ENCODE results near the gene MYOCOS. TPM values are rescaled to one million over a fixed set of nuclear protein-coding genes. Genes with fewer than 3 reads are reported as not detected.

The MYOCOS gene
- total RNA-seq, 2 experiments from 2014 or later: not detected

GRCh38 chr1:171616586-171616985 lies 5.5 kb upstream of the MYOCOS start:
- POLR2A ChIA-PET: no interaction called here
- CTCF ChIA-PET: interaction anchor here (1.2 kb wide), 1 partner anchor 28 kb away, joined by 3 read pairs; no protein-coding TSS in a partner anchor

- CTCF ChIA-PET: interaction anchor here (0.6 kb wide), 1 partner anchor 19 kb away, joined by 3 read pairs; no protein-coding TSS in a partner anchor
- POLR2A ChIA-PET: no interaction called here
Measured at GRCh38 chr1:171623651-171624331, 1.7 kb downstream of the MYOCOS start.

GRCh38 chr1:171625225-171625624 lies 3.2 kb downstream of the MYOCOS start:
- CTCF ChIA-PET: no interaction called here
- POLR2A ChIA-PET: no interaction called here

GRCh38 chr1:171627020-171627419 lies 5.0 kb downstream of the MYOCOS start:
- CTCF ChIA-PET: interaction anchor here (2.3 kb wide), 1 partner anchor 18 kb away, joined by 6 read pairs; no protein-coding TSS in a partner anchor
- POLR2A ChIA-PET: no interaction called here

GRCh38 chr1:171628225-171628624 lies 6.2 kb downstream of the MYOCOS start:
- CTCF ChIA-PET: no interaction called here
- POLR2A ChIA-PET: no interaction called here

- ChIA-PET CTCF (no interaction called here), POLR2A (no interaction called here)
Measured at GRCh38 chr1:171635661-171636060, 13.6 kb downstream of the MYOCOS start.

GRCh38 chr1:171636141-171636540 lies 14.1 kb downstream of the MYOCOS start:
- ChIA-PET CTCF (no interaction called here), POLR2A (no interaction called here)

- CTCF ChIA-PET: no interaction called here
- POLR2A ChIA-PET: no interaction called here
Measured at GRCh38 chr1:171637928-171638576, 16.0 kb downstream of the MYOCOS start.

- POLR2A ChIA-PET: no interaction called here
- CTCF ChIA-PET: no interaction called here
Measured at GRCh38 chr1:171640225-171640624, 18.2 kb downstream of the MYOCOS start.

GRCh38 chr1:171641076-171641864 lies 19.2 kb downstream of the MYOCOS start:
- CTCF ChIA-PET: interaction anchor here (1.1 kb wide), 1 partner anchor 194 kb away, joined by 3 read pairs; no protein-coding TSS in a partner anchor
- POLR2A ChIA-PET: no interaction called here

GRCh38 chr1:171642197-171642596 lies 20.2 kb downstream of the MYOCOS start:
- CTCF ChIA-PET: interaction anchor here (0.7 to 1.1 kb wide), 3 partner anchors 9 to 343 kb away, joined by 3 to 6 read pairs (median 3); no protein-coding TSS in a partner anchor
- POLR2A ChIA-PET: no interaction called here

GRCh38 chr1:171643156-171643555 lies 21.1 kb downstream of the MYOCOS start:
- POLR2A ChIA-PET: no interaction called here
- CTCF ChIA-PET: interaction anchor here (0.6 to 0.7 kb wide), 2 partner anchors 19 to 326 kb away, joined by 3 read pairs; no protein-coding TSS in a partner anchor

GRCh38 chr1:171644805-171645483 lies 22.9 kb downstream of the MYOCOS start:
- ChIA-PET POLR2A (interaction anchor here (0.6 kb wide), 1 partner anchor 1678 kb away, joined by 3 read pairs; no protein-coding TSS in a partner anchor), CTCF (interaction anchor here (0.5 to 2.1 kb wide), 20 partner anchors 9 to 1181 kb away, joined by 3 to 10 read pairs (median 4); partner anchors contain the start of genes PRRC2C and VAMP4)

- CTCF ChIA-PET: interaction anchor here (0.5 to 2.1 kb wide), 14 partner anchors 9 to 345 kb away, joined by 3 to 10 read pairs (median 4); partner anchors contain the start of genes PRRC2C and VAMP4
- POLR2A ChIA-PET: no interaction called here
Measured at GRCh38 chr1:171645553-171646248, 23.7 kb downstream of the MYOCOS start.

GRCh38 chr1:171646249-171646560 lies 24.2 kb downstream of the MYOCOS start:
- POLR2A ChIA-PET: no interaction called here
- CTCF ChIA-PET: interaction anchor here (1.0 to 2.1 kb wide), 4 partner anchors 8 to 340 kb away, joined by 5 to 10 read pairs (median 8); partner anchors contain the start of gene PRRC2C

- CTCF ChIA-PET: no interaction called here
- POLR2A ChIA-PET: no interaction called here
Measured at GRCh38 chr1:171652234-171652822, 30.3 kb downstream of the MYOCOS start, which contains the start of gene MYOC. TSS of gene MYOC (minus strand) at chr1:171652688. CDS start at chr1:171652611, 77 bp downstream.

- ChIA-PET CTCF (interaction anchor here (2.1 kb wide), 1 partner anchor 8 kb away, joined by 7 read pairs; no protein-coding TSS in a partner anchor), POLR2A (no interaction called here)
Measured at GRCh38 chr1:171653796-171654195, 31.8 kb downstream of the MYOCOS start.

GRCh38 chr1:171654201-171654941 lies 32.3 kb downstream of the MYOCOS start:
- ChIA-PET CTCF (interaction anchor here (0.8 to 2.1 kb wide), 2 partner anchors 9 to 61 kb away, joined by 3 to 7 read pairs; no protein-coding TSS in a partner anchor), POLR2A (no interaction called here)
